H9 (cell line): ENCODE data around the gene TMEFF2. TPM values are rescaled to one million over a fixed set of nuclear protein-coding genes. Genes with fewer than 3 reads are reported as not detected.

ENCODE experiments used
- DNase-seq: peaks from one replicate; pipeline ENCODE4 v3.0.0-alpha.2; 2017
- H2AFZ ChIP-seq: one replicate; pipeline ENCODE4 v1.6.1; 2013; ENCODE audit warnings: mild to moderate bottlenecking, low read length, control low read depth, moderate library complexity
- H2AK5ac ChIP-seq: 2 replicates; pipeline ENCODE4 v1.6.1; 2013; ENCODE audit warnings: low read length, control low read depth, mixed read lengths; ENCODE audit not compliant: insufficient read length
- H2BK120ac ChIP-seq: one replicate; pipeline ENCODE4 v1.6.1; 2013; ENCODE audit warnings: low read depth, mild to moderate bottlenecking, low read length, control low read depth, inconsistent platforms; ENCODE audit not compliant: poor library complexity, severe bottlenecking
- H2BK12ac ChIP-seq: 2 replicates; pipeline ENCODE4 v1.6.1; 2013; ENCODE audit warnings: low read length, control low read depth, mixed read lengths, low read depth; ENCODE audit not compliant: insufficient read length
- H2BK15ac ChIP-seq: 2 replicates; pipeline ENCODE4 v1.6.1; 2013; ENCODE audit warnings: low read depth, low read length, control low read depth
- H2BK20ac ChIP-seq: one replicate; pipeline ENCODE4 v1.6.1; 2013; ENCODE audit warnings: low read depth, mild to moderate bottlenecking, low read length, control low read depth, inconsistent platforms; ENCODE audit not compliant: poor library complexity, severe bottlenecking
- H2BK5ac ChIP-seq: 2 replicates; pipeline ENCODE4 v1.6.1; 2013; ENCODE audit warnings: low read length, control low read depth, mixed read lengths; ENCODE audit not compliant: insufficient read length
- H3K14ac ChIP-seq: 2 replicates; pipeline ENCODE4 v1.6.1; 2013; ENCODE audit warnings: low read length, control low read depth; ENCODE audit not compliant: insufficient read depth
- H3K18ac ChIP-seq: 2 replicates; pipeline ENCODE4 v1.6.1; 2013; ENCODE audit warnings: low read depth, mild to moderate bottlenecking, mixed read lengths, low read length, control low read depth; ENCODE audit not compliant: insufficient read length
- H3K23ac ChIP-seq: 2 replicates; pipeline ENCODE4 v1.6.1; 2013; ENCODE audit warnings: low read length, control low read depth, mixed read lengths, low read depth; ENCODE audit not compliant: insufficient read length
- H3K23me2 ChIP-seq: 2 replicates; pipeline ENCODE4 v1.6.1; 2013; ENCODE audit warnings: low read depth, mild to moderate bottlenecking, mixed read lengths, low read length, control low read depth; ENCODE audit not compliant: insufficient read length, poor library complexity, severe bottlenecking
- H3K27ac ChIP-seq: 2 replicates; pipeline ENCODE4 v1.5.1; 2013; ENCODE audit warnings: low read length, control low read depth, mixed read lengths, low read depth; ENCODE audit not compliant: insufficient read length
- H3K27me3 ChIP-seq: 2 replicates; pipeline ENCODE4 v1.6.1; 2013; ENCODE audit warnings: low read length, control low read depth, inconsistent platforms; ENCODE audit not compliant: insufficient read depth
- H3K4ac ChIP-seq: 2 replicates; pipeline ENCODE4 v1.6.1; 2013; ENCODE audit warnings: low read depth, mild to moderate bottlenecking, control low read depth, inconsistent platforms, low read length, moderate library complexity
- H3K4me1 ChIP-seq: 2 replicates; pipeline ENCODE4 v1.6.1; 2013; ENCODE audit warnings: low read length, control low read depth, inconsistent platforms; ENCODE audit not compliant: insufficient read depth
- H3K4me2 ChIP-seq: 2 replicates; pipeline ENCODE4 v1.6.1; 2013; ENCODE audit warnings: low read length, control low read depth, mixed read lengths; ENCODE audit not compliant: insufficient read length, insufficient read depth
- H3K56ac ChIP-seq: 2 replicates; pipeline ENCODE4 v1.6.1; 2013; ENCODE audit warnings: low read depth, mild to moderate bottlenecking, mixed read lengths, low read length, control low read depth; ENCODE audit not compliant: insufficient read length
- H3K79me1 ChIP-seq: 2 replicates; pipeline ENCODE4 v1.6.1; 2013; ENCODE audit warnings: low read depth, mild to moderate bottlenecking, moderate library complexity, low read length, control low read depth, inconsistent platforms; ENCODE audit not compliant: insufficient read depth, poor library complexity, severe bottlenecking
- H3K79me2 ChIP-seq: 2 replicates; pipeline ENCODE4 v1.6.1; 2013; ENCODE audit warnings: low read length, control low read depth, inconsistent platforms; ENCODE audit not compliant: insufficient read depth
- H3K9ac ChIP-seq: 2 replicates; pipeline ENCODE4 v1.6.1; 2013; ENCODE audit warnings: low read length, control low read depth, mixed read lengths; ENCODE audit not compliant: insufficient read length; ENCODE audit errors: extremely low read depth
- H3K9me3 ChIP-seq: one replicate; pipeline ENCODE4 v1.6.1; 2013; ENCODE audit warnings: low read depth, low read length, inconsistent platforms; ENCODE audit not compliant: control insufficient read depth
- H3T11ph ChIP-seq: one replicate; pipeline ENCODE4 v1.6.1; 2013; ENCODE audit warnings: mild to moderate bottlenecking, low read length, control low read depth, inconsistent platforms
- H4K20me1 ChIP-seq: one replicate; pipeline ENCODE4 v1.6.1; 2013; ENCODE audit not compliant: control insufficient read depth, insufficient read length, insufficient read depth
- H4K5ac ChIP-seq: 2 replicates; pipeline ENCODE4 v1.6.1; 2013; ENCODE audit warnings: low read depth, mild to moderate bottlenecking, mixed read lengths, low read length, control low read depth; ENCODE audit not compliant: insufficient read length
- H4K8ac ChIP-seq: replicated peaks from 2 replicates; pipeline ENCODE4 v1.6.1; 2013; ENCODE audit warnings: low read length, control low read depth, mixed read lengths, low read depth; ENCODE audit not compliant: insufficient read length
- H4K91ac ChIP-seq: 2 replicates; pipeline ENCODE4 v1.6.1; 2013; ENCODE audit warnings: low read depth, mild to moderate bottlenecking, moderate library complexity, mixed read lengths, low read length, control low read depth; ENCODE audit not compliant: insufficient read length
- H3K27ac Mint-ChIP-seq, 3 experiments: 2 replicates in 2 of 3; 3 replicates in 1 of 3; pipeline ENCODE4 v1.8.0; 2020 to 2021; ENCODE audit warnings: mixed read lengths in 3 of 3, mild to moderate bottlenecking in 1 of 3, moderate library complexity in 1 of 3
- H3K27me3 Mint-ChIP-seq: 2 replicates; pipeline ENCODE4 v1.8.0; 2021; ENCODE audit warnings: low read depth, mild to moderate bottlenecking, moderate library complexity, mixed read lengths
- H3K36me3 Mint-ChIP-seq, 3 experiments: 2 replicates in 2 of 3; 3 replicates in 1 of 3; pipeline ENCODE4 v1.8.0; 2020 to 2021; ENCODE audit warnings: low read depth in 3 of 3, mixed read lengths in 3 of 3; ENCODE audit not compliant: insufficient read depth in 1 of 3
- H3K4me1 Mint-ChIP-seq, 2 experiments: 2 replicates each; pipeline ENCODE4 v1.8.0; 2020; ENCODE audit warnings: mixed read lengths in 2 of 2
- H3K4me3 Mint-ChIP-seq, 2 experiments: 2 replicates in 1 of 2; 3 replicates in 1 of 2; pipeline ENCODE4 v1.8.0; 2020 to 2021; ENCODE audit warnings: mild to moderate bottlenecking in 2 of 2, mixed read lengths in 2 of 2, moderate library complexity in 1 of 2
- H3K9me3 Mint-ChIP-seq, 2 experiments: 2 replicates in 1 of 2; 3 replicates in 1 of 2; pipeline ENCODE4 v1.8.0; 2020; ENCODE audit warnings: mild to moderate bottlenecking in 2 of 2, mixed read lengths in 2 of 2, moderate library complexity in 1 of 2
- WGBS: extraction: QIAGEN DNeasy Blood & Tissue Kit; methylation state at CpG from one replicate; pipeline ENCODE4 v1.1.7; 2013; ENCODE audit warnings: missing lambda C conversion rate, low lambda C conversion rate, mixed read lengths; ENCODE audit not compliant: insufficient read length; ENCODE audit errors: extremely low coverage; 5-methylcytosine and 5-hydroxymethylcytosine counted together
- total RNA-seq: library from RNA; stranded (reverse); gene quantifications from 2 replicates; pipeline ENCODE4 v1.2.1, GENCODE V29; 2021
- TF ChIP-seq, protein P1 (sequence below): fragments of 200-600 bp; sonication (generic); conservative IDR thresholded peaks from 3 replicates; pipeline ENCODE4 v1.8.0; 2021; ENCODE audit warnings: antibody characterized with exemption, mild to moderate bottlenecking

Gene TMEFF2
- total RNA-seq, 1 experiment from 2014 or later = 0.39 TPM

DNA sequence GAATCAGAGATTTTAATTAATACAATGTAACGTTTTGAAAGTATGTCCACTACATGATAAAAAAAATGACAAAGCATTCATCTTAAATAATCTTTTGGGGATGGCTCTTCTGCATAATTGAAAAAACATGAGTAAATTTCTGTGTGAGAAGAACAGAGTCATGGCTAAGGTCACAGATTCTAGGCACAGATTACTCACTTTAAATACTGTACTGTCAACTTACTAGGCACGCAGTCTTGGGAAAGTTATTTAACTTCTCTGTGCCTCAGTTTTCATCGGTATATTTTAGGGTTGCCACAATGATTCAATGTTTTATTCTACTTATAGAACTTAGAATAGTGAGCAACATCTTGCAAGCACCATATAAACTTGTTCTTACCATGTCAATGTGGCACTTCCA lies 49.2 kb downstream of the TMEFF2 start:
- H3K79me1 ChIP-seq = no peaks in the 10 kb centered on the region
- H3K27me3 ChIP-seq = no peaks in the 10 kb centered on the region
- no peak overlapping the region for H4K5ac ChIP-seq
- no peaks in the 10 kb centered on the region for H3K9me3 ChIP-seq
- no peak overlapping the region for H3K23ac ChIP-seq
- H2BK20ac ChIP-seq = no peak overlapping the region
- Mint-ChIP-seq H3K4me3 (no peak overlapping the region), H3K9me3 (no peaks in the 10 kb centered on the region), H3K27ac (no peak overlapping the region), H3K36me3 (no peaks in the 10 kb centered on the region), H3K27me3 (no peaks in the 10 kb centered on the region), H3K4me1 (no peaks in the 10 kb centered on the region)
- H3T11ph ChIP-seq = no peak overlapping the region
- no peak overlapping the region for H4K8ac ChIP-seq
- H4K20me1 ChIP-seq = no peaks in the 10 kb centered on the region
- no peak overlapping the region for H3K56ac ChIP-seq
- no peaks in the 10 kb centered on the region for H3K79me2 ChIP-seq
- no peak overlapping the region for H3K9ac ChIP-seq
- H4K91ac ChIP-seq = no peak overlapping the region
- H3K23me2 ChIP-seq = no peaks in the 10 kb centered on the region
- H3K4me2 ChIP-seq = no peak overlapping the region
- H3K27ac ChIP-seq = no peak overlapping the region
- no peak for DNase-seq
- TF ChIP-seq, protein P1, sequence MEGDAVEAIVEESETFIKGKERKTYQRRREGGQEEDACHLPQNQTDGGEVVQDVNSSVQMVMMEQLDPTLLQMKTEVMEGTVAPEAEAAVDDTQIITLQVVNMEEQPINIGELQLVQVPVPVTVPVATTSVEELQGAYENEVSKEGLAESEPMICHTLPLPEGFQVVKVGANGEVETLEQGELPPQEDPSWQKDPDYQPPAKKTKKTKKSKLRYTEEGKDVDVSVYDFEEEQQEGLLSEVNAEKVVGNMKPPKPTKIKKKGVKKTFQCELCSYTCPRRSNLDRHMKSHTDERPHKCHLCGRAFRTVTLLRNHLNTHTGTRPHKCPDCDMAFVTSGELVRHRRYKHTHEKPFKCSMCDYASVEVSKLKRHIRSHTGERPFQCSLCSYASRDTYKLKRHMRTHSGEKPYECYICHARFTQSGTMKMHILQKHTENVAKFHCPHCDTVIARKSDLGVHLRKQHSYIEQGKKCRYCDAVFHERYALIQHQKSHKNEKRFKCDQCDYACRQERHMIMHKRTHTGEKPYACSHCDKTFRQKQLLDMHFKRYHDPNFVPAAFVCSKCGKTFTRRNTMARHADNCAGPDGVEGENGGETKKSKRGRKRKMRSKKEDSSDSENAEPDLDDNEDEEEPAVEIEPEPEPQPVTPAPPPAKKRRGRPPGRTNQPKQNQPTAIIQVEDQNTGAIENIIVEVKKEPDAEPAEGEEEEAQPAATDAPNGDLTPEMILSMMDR = no peak
- no peak overlapping the region for H3K4ac ChIP-seq
- no CpG with 5 or more reads among the region's 3 CpGs for WGBS
- H3K14ac ChIP-seq = no peak overlapping the region
- H2AK5ac ChIP-seq = no peak overlapping the region
- H2BK5ac ChIP-seq = no peak overlapping the region
- H3K4me1 ChIP-seq = no peaks in the 10 kb centered on the region
- no peak overlapping the region for H2AFZ ChIP-seq
- H2BK12ac ChIP-seq = no peak overlapping the region
- no peak overlapping the region for H3K18ac ChIP-seq
- no peak overlapping the region for H2BK15ac ChIP-seq
- no peak overlapping the region for H2BK120ac ChIP-seq
